Suprapubic skin (tissue), 3 donors: ENCODE results near the gene KLK14.

Source experiments
- CTCF ChIP-seq, 2 donors: fragments of 200-600 bp in 1 of 2; fragments of 450-650 bp in 1 of 2; sonication (generic) in 1 of 2; IDR thresholded peaks; one replicate each; pipeline ENCODE4 v1.5.1; 2016 to 2019; ENCODE audit warnings: antibody characterized with exemption in 2 of 2, mild to moderate bottlenecking in 1 of 2, moderate library complexity in 1 of 2
- POLR2AphosphoS5 ChIP-seq, 3 donors: sonication (generic); formaldehyde crosslinking; IDR thresholded peaks; one replicate each; pipeline ENCODE4 v1.6.1; 2017; ENCODE audit warnings: antibody characterized with exemption in 3 of 3

GRCh38 chr19:51030631-51031030 is 52.1 kb downstream of the KLK14 start:
- no peak for TF ChIP-seq CTCF (IDR thresholded peaks at IDR 0.05)
- TF ChIP-seq POLR2AphosphoS5 (IDR thresholded peaks at IDR 0.05) = no peak
